K562 (cell line): ENCODE measurements around the gene PRKCE.

Experiments
- CCNT2 ChIP-seq: IDR thresholded peaks from 2 replicates; pipeline ENCODE4 v1.6.1; 2011; ENCODE audit warnings: borderline replicate concordance, low read depth, mild to moderate bottlenecking, moderate library complexity, mixed read lengths, low read length; ENCODE audit not compliant: insufficient read length; ENCODE audit errors: extremely low read depth
- JUNB ChIP-seq: fragments of 450-650 bp; formaldehyde crosslinking; conservative IDR thresholded peaks from 2 replicates; pipeline ENCODE4 v1.4.0; 2020; ENCODE audit warnings: mild to moderate bottlenecking
- POLR2AphosphoS5 ChIP-seq: IDR thresholded peaks from 2 replicates; pipeline ENCODE4 v1.6.1; 2011; ENCODE audit warnings: mild to moderate bottlenecking, low read depth, low read length, moderate library complexity; ENCODE audit not compliant: control insufficient read depth, insufficient read depth
- TAF1 ChIP-seq: IDR thresholded peaks from 2 replicates; pipeline ENCODE4 v1.6.1; 2011; ENCODE audit warnings: mild to moderate bottlenecking, low read length, moderate library complexity; ENCODE audit not compliant: insufficient read depth, control insufficient read depth, severe bottlenecking; ENCODE audit errors: extremely low read depth
- ZFP36 ChIP-seq: fragments of 150-350 bp; IDR thresholded peaks from 2 replicates; pipeline ENCODE4 v1.6.1; 2018; ENCODE audit warnings: low read length, low read depth; ENCODE audit not compliant: partially characterized antibody
- ZNF274 ChIP-seq: IDR thresholded peaks from 2 replicates; pipeline ENCODE4 v1.6.1; 2011; ENCODE audit warnings: low read depth, mild to moderate bottlenecking, low read length, moderate library complexity, borderline replicate concordance
- TF ChIP-seq, protein P1 (sequence below): sonication (generic); formaldehyde crosslinking; IDR thresholded peaks from 2 replicates; pipeline ENCODE4 v1.5.0; 2020; ENCODE audit warnings: missing genetic modification reagents

DNA sequence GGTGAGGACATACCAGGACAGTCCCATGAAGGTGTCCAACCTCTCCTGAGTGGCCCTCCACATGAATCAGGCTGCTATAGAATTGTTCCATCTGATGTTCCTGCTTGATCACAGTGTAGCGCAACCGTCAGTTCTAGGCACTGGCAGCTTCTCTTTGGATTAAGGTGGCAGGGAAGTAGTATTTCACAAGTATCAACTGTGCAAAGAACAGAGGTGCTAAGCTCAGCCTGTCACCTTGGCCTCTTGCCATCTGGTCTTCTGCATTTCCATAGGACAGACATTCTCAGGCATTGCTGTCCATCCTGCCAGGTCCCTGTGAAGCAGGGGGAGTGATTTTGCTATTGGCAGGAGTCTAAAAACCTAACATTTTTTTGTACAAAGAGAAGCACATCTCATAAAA is 463.5 kb downstream of the PRKCE start:
- TF ChIP-seq JUNB (no peak), POLR2AphosphoS5 (no peak), ZFP36 (no peak), ZNF274 (no peak), CCNT2 (no peak), TAF1 (no peak)
- TF ChIP-seq, protein P1, sequence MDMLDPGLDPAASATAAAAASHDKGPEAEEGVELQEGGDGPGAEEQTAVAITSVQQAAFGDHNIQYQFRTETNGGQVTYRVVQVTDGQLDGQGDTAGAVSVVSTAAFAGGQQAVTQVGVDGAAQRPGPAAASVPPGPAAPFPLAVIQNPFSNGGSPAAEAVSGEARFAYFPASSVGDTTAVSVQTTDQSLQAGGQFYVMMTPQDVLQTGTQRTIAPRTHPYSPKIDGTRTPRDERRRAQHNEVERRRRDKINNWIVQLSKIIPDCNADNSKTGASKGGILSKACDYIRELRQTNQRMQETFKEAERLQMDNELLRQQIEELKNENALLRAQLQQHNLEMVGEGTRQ (CRISPR knock-in tag), result no peak
